Mesenchymal stem cell (in vitro differentiated cells and primary cell): Measurements from ENCODE around the gene SETD1A.

Experiments
- DNase-seq: peaks from one replicate; pipeline ENCODE4 v3.0.0-alpha.2; 2013
- H2AFZ ChIP-seq: one replicate; pipeline ENCODE4 v1.6.1; 2013; ENCODE audit warnings: low read depth, mild to moderate bottlenecking, control low read depth, inconsistent platforms, low read length, moderate library complexity
- H2AK5ac ChIP-seq: 2 replicates; pipeline ENCODE4 v1.6.1; 2013; ENCODE audit warnings: low read length, moderate library complexity, mild to moderate bottlenecking, inconsistent platforms; ENCODE audit not compliant: severe bottlenecking
- H2BK120ac ChIP-seq: one replicate; pipeline ENCODE4 v1.6.1; 2013; ENCODE audit warnings: low read depth, mild to moderate bottlenecking, inconsistent platforms, low read length, moderate library complexity
- H2BK12ac ChIP-seq, 2 experiments: one replicate each; pipeline ENCODE4 v1.6.1; 2013; ENCODE audit warnings: inconsistent platforms in 2 of 2, low read length in 2 of 2, mild to moderate bottlenecking in 2 of 2, moderate library complexity in 2 of 2, control low read depth in 1 of 2
- H2BK15ac ChIP-seq: one replicate; pipeline ENCODE4 v1.6.1; 2013; ENCODE audit warnings: mild to moderate bottlenecking, low read depth, inconsistent platforms; ENCODE audit not compliant: poor library complexity, severe bottlenecking
- H2BK5ac ChIP-seq: 2 replicates; pipeline ENCODE4 v1.6.1; 2013; ENCODE audit warnings: low read depth, mild to moderate bottlenecking, low read length, control low read depth, inconsistent platforms; ENCODE audit not compliant: poor library complexity, severe bottlenecking
- H3K14ac ChIP-seq, 2 experiments: one replicate each; pipeline ENCODE4 v1.6.1; 2013; ENCODE audit warnings: inconsistent platforms in 2 of 2, low read length in 2 of 2, control low read depth in 1 of 2, mild to moderate bottlenecking in 1 of 2, moderate library complexity in 1 of 2
- H3K18ac ChIP-seq, 2 experiments: one replicate each; pipeline ENCODE4 v1.6.1; 2013; ENCODE audit warnings: inconsistent platforms in 2 of 2, low read length in 2 of 2, control low read depth in 1 of 2, low read depth in 1 of 2, mild to moderate bottlenecking in 1 of 2
- H3K23ac ChIP-seq, 2 experiments: one replicate each; pipeline ENCODE4 v1.6.1; 2013; ENCODE audit warnings: inconsistent platforms in 2 of 2, low read length in 2 of 2, mild to moderate bottlenecking in 2 of 2, moderate library complexity in 2 of 2, control low read depth in 1 of 2
- H3K27ac ChIP-seq: 2 replicates; pipeline ENCODE4 v1.5.1; 2013; ENCODE audit warnings: mild to moderate bottlenecking, moderate library complexity, low read length, control low read depth, inconsistent platforms; ENCODE audit not compliant: poor library complexity, severe bottlenecking
- H3K27me3 ChIP-seq, 2 experiments: 2 replicates each; pipeline versions ENCODE4 v1.6.1 to v1.7.0; 2013; ENCODE audit warnings: low read length in 2 of 2, mild to moderate bottlenecking in 2 of 2, moderate library complexity in 2 of 2, control low read depth in 1 of 2, inconsistent platforms in 1 of 2; ENCODE audit not compliant: control insufficient read depth in 1 of 2, insufficient read depth in 1 of 2
- H3K36me3 ChIP-seq, 2 experiments: 2 replicates each; pipeline versions ENCODE4 v1.6.1 to v1.7.0; 2013; ENCODE audit warnings: low read length in 2 of 2, control low read depth in 1 of 2, inconsistent platforms in 1 of 2, low read depth in 1 of 2, mild to moderate bottlenecking in 1 of 2; ENCODE audit not compliant: insufficient read depth in 2 of 2, control insufficient read depth in 1 of 2
- H3K4ac ChIP-seq, 2 experiments: one replicate each; pipeline ENCODE4 v1.6.1; 2013; ENCODE audit warnings: inconsistent platforms in 2 of 2, low read length in 2 of 2, mild to moderate bottlenecking in 2 of 2, moderate library complexity in 2 of 2, control low read depth in 1 of 2, low read depth in 1 of 2
- H3K4me1 ChIP-seq: 2 replicates; pipeline ENCODE4 v1.6.1; 2013; ENCODE audit warnings: low read depth, low read length, control low read depth; ENCODE audit not compliant: control insufficient read depth, insufficient read depth
- H3K4me2 ChIP-seq: 2 replicates; pipeline ENCODE4 v1.6.1; 2013; ENCODE audit warnings: low read length, mild to moderate bottlenecking, inconsistent platforms; ENCODE audit not compliant: poor library complexity, severe bottlenecking
- H3K4me3 ChIP-seq, 2 experiments: 2 replicates each; pipeline versions ENCODE4 v1.5.1 to v1.7.0; 2013; ENCODE audit warnings: low read length in 2 of 2, mild to moderate bottlenecking in 2 of 2, control low read depth in 1 of 2, low read depth in 1 of 2; ENCODE audit not compliant: insufficient read depth in 1 of 2
- H3K79me1 ChIP-seq: replicated peaks from 2 replicates; pipeline ENCODE4 v1.6.1; 2013; ENCODE audit warnings: mild to moderate bottlenecking, control low read depth, low read length, inconsistent platforms; ENCODE audit not compliant: poor library complexity, severe bottlenecking
- H3K9ac ChIP-seq: 2 replicates; pipeline ENCODE4 v1.7.0; 2013; ENCODE audit warnings: mild to moderate bottlenecking, low read length, moderate library complexity
- H3K9me3 ChIP-seq: 2 replicates; pipeline ENCODE4 v1.7.0; 2013; ENCODE audit warnings: mild to moderate bottlenecking, low read length; ENCODE audit not compliant: control insufficient read depth
- H4K8ac ChIP-seq: one replicate; pipeline ENCODE4 v1.6.1; 2013; ENCODE audit warnings: inconsistent platforms, mild to moderate bottlenecking, low read length, moderate library complexity
- H4K91ac ChIP-seq: one replicate; pipeline ENCODE4 v1.6.1; 2013; ENCODE audit warnings: mild to moderate bottlenecking, low read length, inconsistent platforms
- WGBS: methylation state at CpG from one replicate; pipeline ENCODE4 v1.1.7; 2013; ENCODE audit warnings: mixed read lengths; 5-methylcytosine and 5-hydroxymethylcytosine counted together

The SETD1A gene

DNA sequence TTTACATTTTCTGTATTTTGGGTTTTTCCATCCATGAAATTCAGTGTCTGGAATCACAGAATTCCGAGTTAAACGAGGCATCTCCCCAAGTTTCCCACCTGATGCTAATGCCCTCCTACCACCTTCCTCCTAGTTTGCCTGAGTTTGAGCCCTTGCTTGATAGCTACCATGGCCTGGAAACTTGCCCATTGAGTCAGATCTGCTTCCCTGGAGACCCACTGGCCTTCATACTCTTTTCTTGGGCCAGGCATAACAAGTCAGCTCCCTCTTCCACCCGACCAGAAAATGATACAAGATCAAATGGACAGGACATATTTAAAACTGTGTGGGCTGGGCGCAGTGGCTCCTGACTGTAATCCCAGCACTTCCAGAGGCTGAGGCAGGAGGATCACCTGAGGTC lies 10.2 kb downstream of the SETD1A start:
- WGBS: 94% methylated on average over 4 of the region's 4 CpGs
- no peaks in the 10 kb centered on the region for H3K9me3 ChIP-seq
- no peak overlapping the region for H2BK12ac ChIP-seq
- H3K4me3 ChIP-seq: no peak overlapping the region
- no peak overlapping the region for H3K4me2 ChIP-seq
- no peak overlapping the region for H3K18ac ChIP-seq
- H2BK120ac ChIP-seq: no peak overlapping the region
- H3K14ac ChIP-seq: no peak overlapping the region
- no peak overlapping the region for H3K4ac ChIP-seq
- peaks cover 1% of the 10 kb centered on the region for H3K4me1 ChIP-seq
- DNase-seq: no peak
- H3K27me3 ChIP-seq: no peaks in the 10 kb centered on the region
- H3K27ac ChIP-seq: no peak overlapping the region
- peaks cover 51% of the 10 kb centered on the region for H3K79me1 ChIP-seq
- no peak overlapping the region for H2AK5ac ChIP-seq
- no peak overlapping the region for H2BK15ac ChIP-seq
- H3K9ac ChIP-seq: peak overlapping the region; percentile 7
- no peak overlapping the region for H3K23ac ChIP-seq
- peaks cover 84 to 86% of the 10 kb centered on the region in 2 experiments for H3K36me3 ChIP-seq
- H4K8ac ChIP-seq: no peak overlapping the region
- no peak overlapping the region for H4K91ac ChIP-seq
- H2BK5ac ChIP-seq: no peak overlapping the region
- H2AFZ ChIP-seq: no peak overlapping the region

DNA sequence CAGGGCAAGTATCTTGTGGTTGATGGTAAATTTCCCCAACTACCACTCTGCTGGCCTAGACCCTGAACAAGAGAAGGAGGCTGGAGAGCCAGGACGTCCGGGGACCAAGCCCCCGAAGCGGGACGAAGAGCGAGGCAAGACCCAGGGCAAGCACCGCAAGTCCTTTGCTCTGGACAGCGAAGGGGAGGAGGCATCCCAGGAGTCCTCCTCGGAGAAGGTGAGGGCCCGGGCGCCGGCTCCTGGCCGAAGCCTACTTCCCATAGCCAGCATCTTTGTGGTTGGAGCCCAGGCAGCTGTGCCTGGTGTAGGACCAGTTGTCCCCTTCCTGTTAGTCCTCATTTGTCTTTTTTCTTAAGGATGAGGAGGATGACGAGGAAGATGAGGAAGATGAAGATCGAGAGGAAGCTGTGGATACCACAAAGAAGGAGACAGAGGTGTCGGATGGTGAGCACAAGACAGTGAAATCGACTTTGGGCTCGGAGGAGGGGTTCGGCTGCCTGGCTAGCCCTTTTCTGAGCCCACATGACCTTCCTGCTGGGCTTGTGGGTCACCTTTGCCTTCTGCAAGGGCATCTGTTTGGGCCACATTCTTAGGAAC lies 11.8 kb downstream of the SETD1A start:
- no peak overlapping the region for H2BK15ac ChIP-seq
- 98% methylated on average over 19 of the region's 19 CpGs for WGBS

DNA sequence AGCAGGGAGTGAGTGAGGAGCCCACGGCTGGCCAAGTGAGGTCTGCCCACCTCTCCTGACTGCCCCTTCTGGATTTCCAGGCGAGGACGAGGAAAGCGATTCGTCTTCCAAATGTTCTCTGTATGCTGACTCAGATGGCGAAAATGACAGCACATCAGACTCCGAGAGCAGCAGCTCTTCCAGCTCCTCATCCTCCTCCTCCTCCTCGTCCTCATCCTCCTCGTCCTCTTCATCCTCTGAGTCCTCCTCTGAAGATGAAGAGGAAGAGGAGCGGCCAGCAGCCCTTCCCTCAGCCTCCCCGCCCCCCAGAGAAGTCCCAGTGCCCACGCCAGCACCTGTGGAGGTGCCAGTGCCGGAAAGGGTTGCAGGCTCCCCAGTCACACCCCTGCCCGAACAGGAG lies 13.7 kb downstream of the SETD1A start:
- Histone ChIP-seq H3K9me3 (no peaks in the 10 kb centered on the region), H3K79me1 (peaks cover 39% of the 10 kb centered on the region), H3K27me3 (no peaks in the 10 kb centered on the region), H3K36me3 (peaks cover 86 to 87% of the 10 kb centered on the region in 2 experiments), H3K4me3 (no peak overlapping the region), H2AFZ (no peak overlapping the region), H3K23ac (no peak overlapping the region), H2BK15ac (no peak overlapping the region), H3K18ac (no peak overlapping the region), H2BK5ac (no peak overlapping the region), H3K14ac (no peak overlapping the region), H2BK120ac (no peak overlapping the region), H3K4ac (no peak overlapping the region), H4K91ac (no peak overlapping the region), H3K4me2 (no peak overlapping the region), H3K4me1 (peaks cover 5% of the 10 kb centered on the region), H4K8ac (no peak overlapping the region), H3K27ac (no peak overlapping the region), H2BK12ac (no peak overlapping the region), H3K9ac (no peak overlapping the region), H2AK5ac (no peak overlapping the region)
- no peak for DNase-seq
- 96% methylated on average over 14 of the region's 14 CpGs for WGBS

More for the DNA sequence above, 11.8 kb downstream of the SETD1A start:
- no peak for DNase-seq
- no peak overlapping the region for H3K23ac ChIP-seq
- no peak overlapping the region for H3K18ac ChIP-seq
- no peak overlapping the region for H3K4me2 ChIP-seq
- H2AFZ ChIP-seq: no peak overlapping the region
- no peak overlapping the region for H2BK5ac ChIP-seq
- peaks cover 50% of the 10 kb centered on the region for H3K79me1 ChIP-seq
- H3K9me3 ChIP-seq: no peaks in the 10 kb centered on the region
- H2BK120ac ChIP-seq: no peak overlapping the region
- no peak overlapping the region for H3K4me3 ChIP-seq
- no peak overlapping the region for H4K8ac ChIP-seq
- no peak overlapping the region for H3K9ac ChIP-seq
- peaks cover 3% of the 10 kb centered on the region for H3K4me1 ChIP-seq
- no peak overlapping the region for H2AK5ac ChIP-seq
- no peak overlapping the region for H4K91ac ChIP-seq
- H3K27me3 ChIP-seq: no peaks in the 10 kb centered on the region
- H3K4ac ChIP-seq: no peak overlapping the region
- no peak overlapping the region for H3K14ac ChIP-seq
- no peak overlapping the region for H2BK12ac ChIP-seq
- H3K36me3 ChIP-seq: peaks cover 86 to 88% of the 10 kb centered on the region in 2 experiments
- no peak overlapping the region for H3K27ac ChIP-seq

DNA sequence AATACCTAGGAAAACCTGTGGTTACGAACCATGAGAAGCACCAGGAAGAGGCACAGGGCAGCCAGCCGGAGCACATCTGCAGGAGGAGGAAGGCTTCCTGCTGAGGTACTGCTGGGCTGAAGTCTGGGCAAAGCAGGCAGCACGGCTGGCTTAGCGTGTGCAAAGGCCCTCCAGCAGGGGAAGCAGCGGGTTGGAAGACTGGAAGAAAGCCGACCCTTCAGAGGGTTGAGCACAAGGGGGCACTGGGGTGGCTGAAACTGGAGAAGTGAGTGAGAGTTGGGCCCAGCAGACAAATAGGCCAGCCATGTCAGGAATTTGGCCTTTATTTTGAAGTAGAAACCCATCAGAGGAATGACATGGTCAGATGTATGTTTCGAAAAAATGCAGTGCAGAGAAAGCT lies 15.3 kb downstream of the SETD1A start:
- Histone ChIP-seq H2AFZ (no peak overlapping the region), H4K91ac (no peak overlapping the region), H3K4me2 (no peak overlapping the region), H3K79me1 (peaks cover 34% of the 10 kb centered on the region), H4K8ac (no peak overlapping the region), H3K4me3 (no peak overlapping the region), H2BK120ac (no peak overlapping the region), H2AK5ac (no peak overlapping the region), H3K4ac (no peak overlapping the region), H3K23ac (no peak overlapping the region), H3K4me1 (peaks cover 8% of the 10 kb centered on the region), H3K9me3 (no peaks in the 10 kb centered on the region), H3K27ac (no peak overlapping the region), H2BK12ac (no peak overlapping the region), H3K14ac (no peak overlapping the region), H2BK5ac (no peak overlapping the region), H3K18ac (no peak overlapping the region), H3K36me3 (peaks cover 88 to 89% of the 10 kb centered on the region in 2 experiments), H3K27me3 (no peaks in the 10 kb centered on the region), H2BK15ac (no peak overlapping the region), H3K9ac (no peak overlapping the region)
- peak; percentile 26 for DNase-seq
- WGBS: 85% methylated on average over 7 of the region's 7 CpGs
